A549 (cell line): ENCODE data around the gene PRKCZ. TPM values are rescaled to one million over a fixed set of nuclear protein-coding genes. Genes with fewer than 3 reads are reported as not detected.

Experiments
- ATAC-seq, 2 experiments: fragments of 200-7000 bp in 1 of 2; fragments of >200 bp in 1 of 2; cut with Nextera tagmentation in 1 of 2; cut with Tn5 transposase in 1 of 2; 3 replicates each; pipeline versions ENCODE4 v1.8.0 to v1.9.1; 2018 to 2020; ENCODE audit warnings: mild to moderate bottlenecking in 1 of 2, moderate library complexity in 1 of 2
- CTCF ChIA-PET: fragments of 300-600 bp; sonication (Branson Sonifier 250); formaldehyde crosslinking; extraction: SDS; loops from one replicate; lab custom pipeline; 2021; ENCODE audit warnings: antibody characterized with exemption, inconsistent platforms; lab: Yijun Ruan, JAX
- POLR2A ChIA-PET: fragments of 350-600 bp; formaldehyde crosslinking; extraction: SDS; loops from one replicate; lab custom pipeline; 2021; ENCODE audit warnings: antibody characterized with exemption, inconsistent platforms; lab: Yijun Ruan, JAX
- DNase-seq, 2 experiments: peaks; one replicate each; pipeline versions ENCODE4 v3.0.0 to v3.0.0-alpha.2; 2011 to 2016; ENCODE audit warnings: low read depth in 1 of 2, low spot score in 1 of 2
- FAIRE-seq: peaks from 2 replicates; lab custom pipeline; 2011; peaks lifted over from hg19 to GRCh38; lab: Jason Lieb, UNC
- H3K27ac ChIP-seq, 2 experiments: fragments of >200 bp; sonication (Bioruptor Twin); formaldehyde crosslinking; 3 replicates each; pipeline ENCODE4 v1.5.1; 2016 to 2017
- H3K4me1 ChIP-seq: fragments of >200 bp; sonication (Bioruptor Twin); formaldehyde crosslinking; 3 replicates; pipeline ENCODE4 v1.6.1; 2016
- H3K4me2 ChIP-seq: fragments of >200 bp; sonication (Bioruptor Twin); formaldehyde crosslinking; 3 replicates; pipeline ENCODE4 v1.6.1; 2016
- H3K4me3 ChIP-seq: fragments of >200 bp; sonication (Bioruptor Twin); formaldehyde crosslinking; 3 replicates; pipeline ENCODE4 v1.5.1; 2016
- H3K9me3 ChIP-seq: fragments of >200 bp; sonication (Bioruptor Twin); formaldehyde crosslinking; 3 replicates; pipeline ENCODE4 v1.6.1; 2016
- BHLHE40 ChIP-seq: IDR thresholded peaks from 2 replicates; pipeline ENCODE4 v1.6.1; 2012; ENCODE audit warnings: low read depth, low read length, inconsistent platforms
- CHD2 ChIP-seq: fragments of 150-350 bp; IDR thresholded peaks from 2 replicates; pipeline ENCODE4 v1.6.1; 2014; ENCODE audit warnings: low read length; ENCODE audit not compliant: partially characterized antibody
- CHD4 ChIP-seq: fragments of 200-600 bp; sonication (generic); IDR thresholded peaks from 2 replicates; pipeline ENCODE4 v1.6.1; 2016; ENCODE audit warnings: antibody characterized with exemption, mild to moderate bottlenecking, borderline replicate concordance
- EHF ChIP-seq: fragments of 250-450 bp; sonication (Bioruptor Pico); IDR thresholded peaks from 2 replicates; pipeline ENCODE4 v1.5.0; 2020; ENCODE audit warnings: mild to moderate bottlenecking
- ESRRA ChIP-seq: fragments of 150-350 bp; IDR thresholded peaks from 2 replicates; pipeline ENCODE4 v1.6.1; 2014; ENCODE audit warnings: mild to moderate bottlenecking, low read length, borderline replicate concordance
- FOSL2 ChIP-seq, 2 experiments: fragments of 450-650 bp in 1 of 2; fragments of >200 bp in 1 of 2; sonication (Bioruptor Twin) in 1 of 2; formaldehyde crosslinking; IDR thresholded peaks; 2 replicates each; pipeline versions ENCODE4 v1.5.0 to v1.6.1; 2016 to 2020; ENCODE audit warnings: mild to moderate bottlenecking in 1 of 2, moderate library complexity in 1 of 2
- FOXS1 ChIP-seq: fragments of 250-450 bp; sonication (Bioruptor Pico); IDR thresholded peaks from 2 replicates; pipeline ENCODE4 v1.5.0; 2020; ENCODE audit warnings: mild to moderate bottlenecking, moderate library complexity
- HDAC2 ChIP-seq: fragments of 200-600 bp; sonication (generic); IDR thresholded peaks from 2 replicates; pipeline ENCODE4 v1.6.1; 2016
- HEYL ChIP-seq: fragments of 250-450 bp; sonication (Bioruptor Pico); IDR thresholded peaks from 2 replicates; pipeline ENCODE4 v1.8.0; 2021; ENCODE audit warnings: mild to moderate bottlenecking, moderate library complexity
- KDM5A ChIP-seq: fragments of 200-600 bp; sonication (generic); IDR thresholded peaks from 2 replicates; pipeline ENCODE4 v1.6.1; 2016; ENCODE audit warnings: antibody characterized with exemption, mild to moderate bottlenecking
- MYC ChIP-seq: IDR thresholded peaks from 2 replicates; pipeline ENCODE4 v1.6.1; 2012; ENCODE audit warnings: mild to moderate bottlenecking, inconsistent platforms, low read length, improper control_type of control experiment, borderline replicate concordance
- PHF8 ChIP-seq: fragments of 200-600 bp; sonication (generic); IDR thresholded peaks from 2 replicates; pipeline ENCODE4 v1.6.1; 2016; ENCODE audit warnings: low read depth, mild to moderate bottlenecking, antibody characterized with exemption, moderate library complexity, borderline replicate concordance
- POLR2A ChIP-seq: IDR thresholded peaks from 2 replicates; pipeline ENCODE4 v1.6.1; 2012; ENCODE audit warnings: mild to moderate bottlenecking, low read length
- POLR2AphosphoS2 ChIP-seq: conservative IDR thresholded peaks from 2 replicates; pipeline ENCODE4 v1.6.1; 2012; ENCODE audit warnings: low read length, improper control_type of control experiment, inconsistent platforms
- RCOR1 ChIP-seq: fragments of 150-350 bp; IDR thresholded peaks from 2 replicates; pipeline ENCODE4 v1.6.1; 2014; ENCODE audit warnings: antibody characterized with exemption, low read length, low read depth
- RFX5 ChIP-seq: fragments of 450-650 bp; IDR thresholded peaks from 2 replicates; pipeline ENCODE4 v1.7.1; 2014; ENCODE audit warnings: antibody characterized with exemption, mild to moderate bottlenecking, moderate library complexity
- SMC3 ChIP-seq: fragments of >200 bp; sonication (Bioruptor Twin); formaldehyde crosslinking; IDR thresholded peaks from 3 replicates; pipeline ENCODE4 v1.6.1; 2018; ENCODE audit warnings: inconsistent platforms
- SREBF2 ChIP-seq: fragments of 450-650 bp; IDR thresholded peaks from 2 replicates; pipeline ENCODE4 v1.6.1; 2014; ENCODE audit warnings: mild to moderate bottlenecking, moderate library complexity
- USF2 ChIP-seq: fragments of 450-650 bp; IDR thresholded peaks from 2 replicates; pipeline ENCODE4 v1.6.1; 2014; ENCODE audit warnings: antibody characterized with exemption
- ZSCAN20 ChIP-seq: fragments of 250-450 bp; sonication (Bioruptor Pico); IDR thresholded peaks from 2 replicates; pipeline ENCODE4 v1.8.0; 2022; ENCODE audit warnings: mild to moderate bottlenecking, moderate library complexity
- WGBS: methylation state at CpG from one replicate; pipeline ENCODE4 v1.1.6; 2017; ENCODE audit errors: missing lambda C conversion rate; 5-methylcytosine and 5-hydroxymethylcytosine counted together
- polyA plus RNA-seq, 4 experiments: library from polyadenylated mRNA; depleted of rRNA in 3 of 4; stranded (reverse); fragments of >200 nt; fragmentation: RNase III in 1 of 4; extraction: RNeasy Plus Mini Kit Qiagen cat#74134 plus additional on column Dnase treatment in 1 of 4; gene quantifications; 2 replicates in 3 of 4; 3 replicates in 1 of 4; pipeline ENCODE4 v1.2.3, GENCODE V29; 2011 to 2017
- TF ChIP-seq, protein P1 (sequence below): IDR thresholded peaks from 2 replicates; pipeline ENCODE4 v1.6.1; 2012
- TF ChIP-seq, protein P2 (sequence below): fragments of >200 bp; sonication (Bioruptor Twin); formaldehyde crosslinking; IDR thresholded peaks from 3 replicates; pipeline ENCODE4 v1.6.1; 2016
- TF ChIP-seq, protein P3 (sequence below): IDR thresholded peaks from 2 replicates; pipeline ENCODE4 v1.6.1; 2012

PRKCZ gene
- polyA plus RNA-seq, 2 of the 4 experiments (the other 2 are of a cell fraction): 9.5 to 9.8 TPM

- TF ChIP-seq, protein P1, sequence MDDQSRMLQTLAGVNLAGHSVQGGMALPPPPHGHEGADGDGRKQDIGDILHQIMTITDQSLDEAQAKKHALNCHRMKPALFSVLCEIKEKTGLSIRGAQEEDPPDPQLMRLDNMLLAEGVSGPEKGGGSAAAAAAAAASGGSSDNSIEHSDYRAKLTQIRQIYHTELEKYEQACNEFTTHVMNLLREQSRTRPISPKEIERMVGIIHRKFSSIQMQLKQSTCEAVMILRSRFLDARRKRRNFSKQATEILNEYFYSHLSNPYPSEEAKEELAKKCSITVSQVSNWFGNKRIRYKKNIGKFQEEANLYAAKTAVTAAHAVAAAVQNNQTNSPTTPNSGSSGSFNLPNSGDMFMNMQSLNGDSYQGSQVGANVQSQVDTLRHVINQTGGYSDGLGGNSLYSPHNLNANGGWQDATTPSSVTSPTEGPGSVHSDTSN: no peak
- no peak for TF ChIP-seq BHLHE40
- TF ChIP-seq KDM5A: no peak
- TF ChIP-seq, all 56 proteins: peak for 0
Observed at GRCh38 chr1:2129256-2129943, 79.2 kb downstream of the PRKCZ start (continued).

DNA sequence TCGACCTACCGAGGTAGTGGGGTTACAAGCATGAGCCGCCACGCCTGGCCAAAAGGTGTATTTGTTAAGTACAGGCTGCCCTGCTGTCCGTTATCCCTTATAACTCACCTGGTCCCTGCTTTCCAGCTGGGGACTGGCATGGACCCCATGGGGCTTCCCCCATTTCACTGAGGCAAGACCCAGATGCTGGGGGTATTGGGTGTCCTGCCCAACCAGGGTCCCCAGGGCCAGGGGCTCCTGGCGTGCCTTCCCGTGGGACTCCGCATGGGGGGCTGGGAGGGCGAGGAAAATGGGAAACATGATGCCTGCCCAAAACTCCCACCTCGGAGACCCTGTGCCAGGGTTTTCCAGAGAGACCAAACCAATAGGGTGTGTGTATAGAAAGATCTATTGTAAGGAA is 79.9 kb downstream of the PRKCZ start:
- FAIRE-seq: no peak
- CTCF ChIA-PET: interaction anchor here (1.5 to 3.4 kb wide), 2 partner anchors 10 to 44 kb away, joined by 6 to 13 read pairs; no protein-coding TSS in a partner anchor
- WGBS: 88% methylated on average over 8 of the region's 10 CpGs

GRCh38 chr1:2130871-2131289 is 80.7 kb downstream of the PRKCZ start:
- ATAC-seq (no peak), FAIRE-seq (no peak), DNase-seq (no peak)
- H3K9me3 ChIP-seq: no peaks in the 10 kb centered on the region
- H3K4me2 ChIP-seq: no peak overlapping the region
- no peak overlapping the region for H3K27ac ChIP-seq
- CTCF ChIA-PET: interaction anchor here (1.5 to 3.4 kb wide), 2 partner anchors 9 to 43 kb away, joined by 6 to 13 read pairs; no protein-coding TSS in a partner anchor
- H3K4me3 ChIP-seq: no peak overlapping the region
- WGBS: 88% methylated on average over 13 of the region's 15 CpGs
- POLR2A ChIA-PET: no interaction called here
- TF ChIP-seq ZSCAN20 (CRISPR knock-in tag): no peak
- no peak for TF ChIP-seq SMC3
- TF ChIP-seq, protein P2, sequence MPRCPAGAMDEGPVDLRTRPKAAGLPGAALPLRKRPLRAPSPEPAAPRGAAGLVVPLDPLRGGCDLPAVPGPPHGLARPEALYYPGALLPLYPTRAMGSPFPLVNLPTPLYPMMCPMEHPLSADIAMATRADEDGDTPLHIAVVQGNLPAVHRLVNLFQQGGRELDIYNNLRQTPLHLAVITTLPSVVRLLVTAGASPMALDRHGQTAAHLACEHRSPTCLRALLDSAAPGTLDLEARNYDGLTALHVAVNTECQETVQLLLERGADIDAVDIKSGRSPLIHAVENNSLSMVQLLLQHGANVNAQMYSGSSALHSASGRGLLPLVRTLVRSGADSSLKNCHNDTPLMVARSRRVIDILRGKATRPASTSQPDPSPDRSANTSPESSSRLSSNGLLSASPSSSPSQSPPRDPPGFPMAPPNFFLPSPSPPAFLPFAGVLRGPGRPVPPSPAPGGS: no peak
- TF ChIP-seq, protein P3, sequence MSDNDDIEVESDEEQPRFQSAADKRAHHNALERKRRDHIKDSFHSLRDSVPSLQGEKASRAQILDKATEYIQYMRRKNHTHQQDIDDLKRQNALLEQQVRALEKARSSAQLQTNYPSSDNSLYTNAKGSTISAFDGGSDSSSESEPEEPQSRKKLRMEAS: no peak
- no peak for TF ChIP-seq HEYL (CRISPR knock-in tag)
- TF ChIP-seq HDAC2: no peak
- TF ChIP-seq PHF8: no peak
- TF ChIP-seq CHD2: no peak
- no peak for TF ChIP-seq POLR2A
- no peak for TF ChIP-seq MYC
- H3K4me1 ChIP-seq: peaks cover 8% of the 10 kb centered on the region; the same call in 2 of the 3 replicates

More for the DNA sequence above, 79.9 kb downstream of the PRKCZ start:
- POLR2A ChIA-PET: no interaction called here
- ATAC-seq (no peak), DNase-seq (no peak)
- no peaks in the 10 kb centered on the region for H3K9me3 ChIP-seq
- peaks cover 8% of the 10 kb centered on the region; the same call in 2 of the 3 replicates for H3K4me1 ChIP-seq
- H3K27ac ChIP-seq: no peak overlapping the region
- H3K4me3 ChIP-seq: no peak overlapping the region
- no peak overlapping the region for H3K4me2 ChIP-seq
- TF ChIP-seq ESRRA (no peak), HEYL (CRISPR knock-in tag) (no peak), CHD2 (no peak), POLR2A (no peak), SMC3 (no peak), FOXS1 (CRISPR knock-in tag) (no peak), USF2 (no peak), HDAC2 (no peak), RFX5 (no peak), RCOR1 (no peak), ZSCAN20 (CRISPR knock-in tag) (no peak), EHF (CRISPR knock-in tag) (no peak), SREBF2 (no peak), FOSL2 (IDR thresholded peaks at IDR 0.05) (no peak), FOSL2 (CRISPR knock-in tag; IDR thresholded peaks at IDR 0.05) (no peak), POLR2AphosphoS2 (no peak), CHD4 (no peak)
- TF ChIP-seq, protein P3: no peak
- TF ChIP-seq, all 56 proteins: peak for 0
